HCT116 (cell line): ENCODE measurements around the gene HRH4. TPM values are rescaled to one million over a fixed set of nuclear protein-coding genes. Genes with fewer than 3 reads are reported as not detected.

Source experiments
- ATAC-seq: fragments of 200-7000 bp; cut with Tn5 transposase; 2 replicates; pipeline ENCODE4 v1.9.1; 2020; ENCODE audit warnings: mild to moderate bottlenecking, moderate library complexity
- BruUV-seq: library from RNA; stranded (reverse); fragments of 400-500 nt; replicated peaks from 2 replicates; lab custom pipeline; 2021; lab: Mats Ljungman, UMichigan
- CTCF ChIA-PET: fragments of 300-600 bp; sonication (Branson Sonifier 250); formaldehyde crosslinking; loops from one replicate; lab custom pipeline; 2021; ENCODE audit warnings: antibody characterized with exemption; lab: Charles Lee
- POLR2A ChIA-PET: fragments of 300-600, 350-600 bp; sonication (Branson Sonifier 250); formaldehyde crosslinking; loops from one replicate; lab custom pipeline; 2021; ENCODE audit warnings: antibody characterized with exemption; lab: Charles Lee
- RAD21 ChIA-PET, 2 experiments: fragments of 300-600 bp; sonication (Branson Sonifier 250); formaldehyde crosslinking; loops; one replicate each; lab custom pipeline; 2023; ENCODE audit warnings: low total read pairs in 2 of 2; ENCODE audit not compliant: uncharacterized antibody in 2 of 2, unreplicated experiment in 2 of 2, low non-redundant PET in 1 of 2; lab: Charles Lee
- DNase-seq: peaks from one replicate; pipeline ENCODE4 v3.0.0-alpha.2; 2010; ENCODE audit warnings: low read depth, low spot score
- H2AFZ ChIP-seq: fragments of 200-600 bp; shearing (Covaris generic), sonication (generic); 2 replicates; pipeline ENCODE4 v1.6.1; 2017; ENCODE audit warnings: low read depth, mixed run types, mixed read lengths, antibody characterized with exemption, low read length; ENCODE audit not compliant: poor library complexity, severe bottlenecking
- H3K27ac ChIP-seq: 2 replicates; pipeline ENCODE4 v1.5.1; 2012; ENCODE audit warnings: low read depth, low read length
- H3K27me3 ChIP-seq: fragments of 200-600 bp; sonication (generic); 2 replicates; pipeline ENCODE4 v1.6.1; 2016; ENCODE audit warnings: mixed run types, low read length, mixed read lengths; ENCODE audit not compliant: insufficient read depth
- H3K36me3 ChIP-seq, 2 experiments: fragments of 200-500 bp in 1 of 2; fragments of 200-600 bp in 1 of 2; sonication (Bioruptor generic) in 1 of 2; sonication (generic) in 1 of 2; 2 replicates each; pipeline versions ENCODE4 v1.5.1 to v1.6.1; 2014 to 2016; ENCODE audit warnings: low read length in 2 of 2, inconsistent platforms in 1 of 2, mixed read lengths in 1 of 2, mixed run types in 1 of 2; ENCODE audit not compliant: insufficient read depth in 2 of 2, control insufficient read depth in 1 of 2
- H3K4me1 ChIP-seq, 2 experiments: fragments of 200-600 bp in 1 of 2; sonication (generic) in 1 of 2; 2 replicates each; pipeline versions ENCODE4 v1.5.1 to v1.6.1; 2012 to 2017; ENCODE audit warnings: low read length in 2 of 2, inconsistent platforms in 1 of 2, mild to moderate bottlenecking in 1 of 2, mixed read lengths in 1 of 2, mixed run types in 1 of 2, moderate library complexity in 1 of 2; ENCODE audit not compliant: insufficient read depth in 2 of 2, control insufficient read depth in 1 of 2
- H3K4me2 ChIP-seq: fragments of 200-600 bp; sonication (generic); 2 replicates; pipeline ENCODE4 v1.6.1; 2017; ENCODE audit warnings: mixed run types, low read length, mixed read lengths
- H3K4me3 ChIP-seq, 2 experiments: fragments of 200-600 bp in 1 of 2; sonication (generic) in 1 of 2; replicated peaks in 1 of 2; 2 replicates each; pipeline ENCODE4 v1.5.1; 2011 to 2016; ENCODE audit warnings: low read length in 2 of 2, control low read depth in 1 of 2, low read depth in 1 of 2, mild to moderate bottlenecking in 1 of 2, mixed read lengths in 1 of 2, mixed run types in 1 of 2
- H3K79me2 ChIP-seq: fragments of 200-600 bp; sonication (generic); 2 replicates; pipeline ENCODE4 v1.6.1; 2017; ENCODE audit warnings: mild to moderate bottlenecking, mixed run types, low read length, moderate library complexity, mixed read lengths; ENCODE audit not compliant: insufficient read depth
- H3K9ac ChIP-seq: fragments of 200-600 bp; sonication (generic); 2 replicates; pipeline ENCODE4 v1.6.1; 2016; ENCODE audit warnings: low read length, mixed read lengths
- H3K9me2 ChIP-seq: fragments of 200-600 bp; sonication (generic), shearing (Covaris generic); 2 replicates; pipeline ENCODE4 v1.6.1; 2017; ENCODE audit warnings: mixed run types, mild to moderate bottlenecking, moderate library complexity; ENCODE audit not compliant: insufficient read depth
- H3K9me3 ChIP-seq, 2 experiments: fragments of 200-500 bp in 1 of 2; fragments of 200-600 bp in 1 of 2; sonication (Bioruptor generic) in 1 of 2; sonication (generic) in 1 of 2; 2 replicates each; pipeline ENCODE4 v1.6.1; 2014 to 2017; ENCODE audit warnings: low read length in 2 of 2, mixed read lengths in 2 of 2, inconsistent platforms in 1 of 2, low read depth in 1 of 2, mild to moderate bottlenecking in 1 of 2, mixed run types in 1 of 2, moderate library complexity in 1 of 2; ENCODE audit not compliant: control insufficient read depth in 1 of 2, insufficient read depth in 1 of 2
- H4K20me1 ChIP-seq: fragments of 200-600 bp; sonication (generic), shearing (Covaris generic); 2 replicates; pipeline ENCODE4 v1.6.1; 2017; ENCODE audit warnings: mixed run types, mild to moderate bottlenecking, moderate library complexity; ENCODE audit not compliant: insufficient read depth
- EGR1 ChIP-seq: IDR thresholded peaks from 2 replicates; pipeline ENCODE4 v1.6.1; 2012; ENCODE audit warnings: low read depth
- ELF1 ChIP-seq: IDR thresholded peaks from 2 replicates; pipeline ENCODE4 v1.6.1; 2012; ENCODE audit warnings: low read depth, borderline replicate concordance
- EZH2 ChIP-seq: fragments of 200-600 bp; sonication (generic); IDR thresholded peaks from 2 replicates; pipeline ENCODE4 v1.6.1; 2017; ENCODE audit warnings: antibody characterized with exemption, mixed run types
- FOSL1 ChIP-seq: IDR thresholded peaks from 2 replicates; pipeline ENCODE4 v1.6.1; 2012; ENCODE audit warnings: low read depth
- JUND ChIP-seq: IDR thresholded peaks from 2 replicates; pipeline ENCODE4 v1.6.1; 2012
- POLR2AphosphoS5 ChIP-seq: IDR thresholded peaks from 2 replicates; pipeline ENCODE4 v1.6.1; 2011; ENCODE audit warnings: mild to moderate bottlenecking, low read depth, low read length, moderate library complexity
- RAD21 ChIP-seq: IDR thresholded peaks from 2 replicates; pipeline ENCODE4 v1.6.1; 2012; ENCODE audit warnings: low read depth, mild to moderate bottlenecking
- SIN3A ChIP-seq: IDR thresholded peaks from 2 replicates; pipeline ENCODE4 v1.6.1; 2012; ENCODE audit warnings: low read depth
- SRF ChIP-seq: IDR thresholded peaks from 2 replicates; pipeline ENCODE4 v1.6.1; 2012; ENCODE audit warnings: low read depth
- TCF7L2 ChIP-seq: IDR thresholded peaks from 2 replicates; pipeline ENCODE4 v1.7.0; 2011; ENCODE audit warnings: borderline replicate concordance, inconsistent platforms; ENCODE audit not compliant: insufficient read depth, insufficient read length; ENCODE audit errors: extremely low read depth
- YY1 ChIP-seq: IDR thresholded peaks from 2 replicates; pipeline ENCODE4 v1.6.1; 2011; ENCODE audit warnings: low read length, low read depth, moderate library complexity, mild to moderate bottlenecking; ENCODE audit not compliant: insufficient replicate concordance; ENCODE audit errors: extremely low read depth
- ZFX ChIP-seq: fragments of 450-650 bp; IDR thresholded peaks from 2 replicates; pipeline ENCODE4 v1.6.1; 2017
- ZNF274 ChIP-seq: fragments of 200-500 bp; sonication (Bioruptor generic); IDR thresholded peaks from 2 replicates; pipeline ENCODE4 v1.6.1; 2014; ENCODE audit warnings: mild to moderate bottlenecking, low read depth, low read length, inconsistent platforms
- intact Hi-C: fragments of 100-400 bp; cut with micrococcal nuclease; formaldehyde crosslinking; loops from 2 replicates; pipeline ENCODE4 v1.10.0; 2022
- total RNA-seq: library from RNA; stranded (reverse); gene quantifications from one replicate; pipeline ENCODE4 v1.2.1, GENCODE V29; 2021; ENCODE audit not compliant: unreplicated experiment
- TF ChIP-seq, protein P1 (sequence below): IDR thresholded peaks from 2 replicates; pipeline ENCODE4 v1.6.1; 2011; ENCODE audit warnings: mild to moderate bottlenecking, low read length, moderate library complexity; ENCODE audit not compliant: insufficient replicate concordance; ENCODE audit errors: extremely low read depth
- TF ChIP-seq, protein P2 (sequence below): IDR thresholded peaks from 2 replicates; pipeline ENCODE4 v1.6.1; 2012
- TF ChIP-seq, protein P3 (sequence below), 3 experiments: fragments of 200-600 bp in 1 of 3; sonication (generic) in 1 of 3; IDR thresholded peaks in 2 of 3; conservative IDR thresholded peaks in 1 of 3; 2 replicates each; pipeline ENCODE4 v1.5.1; 2012 to 2017; ENCODE audit warnings: low read depth in 2 of 3, low read length in 2 of 3, antibody characterized with exemption in 1 of 3, borderline replicate concordance in 1 of 3, control low read depth in 1 of 3, mild to moderate bottlenecking in 1 of 3, mixed read lengths in 1 of 3, mixed run types in 1 of 3, moderate library complexity in 1 of 3; ENCODE audit not compliant: insufficient read depth in 1 of 3

HRH4 gene
- total RNA-seq, 1 experiment from 2014 or later: not detected

DNA sequence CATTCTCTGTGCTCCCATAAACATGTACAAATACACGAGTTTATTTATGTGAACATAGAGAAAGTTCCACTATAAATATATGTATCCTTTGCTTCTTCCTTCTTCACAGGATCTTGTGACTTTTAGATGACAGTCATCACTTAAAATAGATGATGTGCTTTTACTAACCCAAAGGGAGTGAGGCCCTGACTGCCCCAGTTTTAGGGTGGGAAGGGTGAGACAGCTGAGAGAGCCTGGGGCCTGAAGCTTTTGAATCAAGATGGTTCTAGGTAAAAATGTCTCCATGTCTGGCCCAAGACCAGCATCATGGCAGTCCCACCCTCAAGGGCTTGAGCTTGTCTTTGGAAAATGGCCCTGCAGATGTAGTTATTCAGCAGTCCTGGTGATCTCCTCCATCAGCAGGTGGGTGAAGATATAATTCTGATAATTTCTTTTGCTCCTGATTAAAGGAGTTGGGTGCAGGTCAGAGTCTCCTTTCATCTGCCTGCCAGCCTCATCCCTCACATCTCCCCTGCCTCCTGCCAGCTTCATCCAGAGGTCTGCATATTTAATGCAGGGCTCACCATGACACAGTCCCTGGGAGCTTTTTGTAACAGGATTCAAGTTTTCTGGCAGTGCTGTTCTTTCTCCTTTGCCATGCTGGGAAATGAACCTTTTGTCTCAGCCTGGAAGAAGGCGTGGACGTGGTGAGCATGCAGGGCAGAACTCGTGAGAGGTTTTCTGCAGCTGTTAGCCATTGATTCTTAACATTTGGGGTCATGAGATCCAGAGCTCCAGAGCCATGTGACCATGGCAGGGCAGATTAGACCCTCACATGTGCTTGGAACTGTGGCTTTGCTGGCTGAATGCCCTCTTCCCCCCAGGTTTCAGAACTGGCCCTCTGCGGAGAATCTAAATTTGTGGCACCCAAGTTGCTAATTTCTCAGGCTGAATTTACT is 2.7 kb downstream of the HRH4 start:
- RAD21 ChIA-PET: no interaction called here
- CTCF ChIA-PET: interaction anchor here (1.0 kb wide), 1 partner anchor 26 kb away, joined by 3 read pairs; no protein-coding TSS in a partner anchor
- Histone ChIP-seq H3K27ac (no peak overlapping the region), H3K9ac (no peak overlapping the region), H3K36me3 (no peaks in the 10 kb centered on the region), H3K4me3 (no peak overlapping the region), H4K20me1 (no peaks in the 10 kb centered on the region), H3K9me2 (no peaks in the 10 kb centered on the region), H3K79me2 (no peaks in the 10 kb centered on the region), H3K4me2 (no peak overlapping the region)
- no peak for ATAC-seq
- no TSS peak for BruUV-seq
- intact Hi-C loops: no loop called here
- no peak for TF ChIP-seq TCF7L2
- no peak for TF ChIP-seq EGR1
- no peak for TF ChIP-seq RAD21
- TF ChIP-seq, all 23 proteins: peak for 0
- no peaks in the 10 kb centered on the region for H3K27me3 ChIP-seq
- no peak overlapping the region for H2AFZ ChIP-seq
- no peaks in the 10 kb centered on the region for H3K4me1 ChIP-seq
- no peaks in the 10 kb centered on the region for H3K9me3 ChIP-seq
- POLR2A ChIA-PET: no interaction called here
- no peak for DNase-seq

DNA sequence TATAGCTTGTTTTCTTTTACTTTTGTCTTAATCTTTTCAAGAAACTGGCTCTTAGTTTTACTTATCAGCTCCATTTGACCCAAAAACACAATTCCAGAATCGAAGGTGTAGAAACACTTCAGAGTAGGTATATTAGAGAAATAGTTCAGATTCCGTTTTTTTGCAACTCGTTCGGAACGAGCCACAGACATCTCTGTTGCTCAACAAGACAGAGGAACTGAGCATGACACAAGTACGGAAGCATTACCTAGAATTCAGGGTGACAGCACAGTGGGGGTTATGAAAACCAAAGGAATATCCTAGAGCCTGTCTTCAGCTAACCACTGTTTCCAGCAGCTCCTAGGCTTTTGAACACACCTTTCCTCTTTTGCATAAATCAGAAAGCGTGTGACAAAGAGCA is 5.0 kb downstream of the HRH4 start:
- Histone ChIP-seq H3K9ac (no peak overlapping the region), H3K9me3 (no peaks in the 10 kb centered on the region), H3K27ac (no peak overlapping the region), H3K27me3 (no peaks in the 10 kb centered on the region), H3K36me3 (no peaks in the 10 kb centered on the region), H3K4me1 (no peaks in the 10 kb centered on the region), H4K20me1 (no peaks in the 10 kb centered on the region), H2AFZ (no peak overlapping the region), H3K4me2 (no peak overlapping the region), H3K4me3 (no peak overlapping the region), H3K79me2 (no peaks in the 10 kb centered on the region), H3K9me2 (no peaks in the 10 kb centered on the region)
- BruUV-seq: no TSS peak
- intact Hi-C loops: no loop called here
- POLR2A ChIA-PET: no interaction called here
- ATAC-seq: no peak
- CTCF ChIA-PET: no interaction called here
- RAD21 ChIA-PET: no interaction called here
- DNase-seq: no peak
- no peak for TF ChIP-seq EZH2
- TF ChIP-seq, protein P1, sequence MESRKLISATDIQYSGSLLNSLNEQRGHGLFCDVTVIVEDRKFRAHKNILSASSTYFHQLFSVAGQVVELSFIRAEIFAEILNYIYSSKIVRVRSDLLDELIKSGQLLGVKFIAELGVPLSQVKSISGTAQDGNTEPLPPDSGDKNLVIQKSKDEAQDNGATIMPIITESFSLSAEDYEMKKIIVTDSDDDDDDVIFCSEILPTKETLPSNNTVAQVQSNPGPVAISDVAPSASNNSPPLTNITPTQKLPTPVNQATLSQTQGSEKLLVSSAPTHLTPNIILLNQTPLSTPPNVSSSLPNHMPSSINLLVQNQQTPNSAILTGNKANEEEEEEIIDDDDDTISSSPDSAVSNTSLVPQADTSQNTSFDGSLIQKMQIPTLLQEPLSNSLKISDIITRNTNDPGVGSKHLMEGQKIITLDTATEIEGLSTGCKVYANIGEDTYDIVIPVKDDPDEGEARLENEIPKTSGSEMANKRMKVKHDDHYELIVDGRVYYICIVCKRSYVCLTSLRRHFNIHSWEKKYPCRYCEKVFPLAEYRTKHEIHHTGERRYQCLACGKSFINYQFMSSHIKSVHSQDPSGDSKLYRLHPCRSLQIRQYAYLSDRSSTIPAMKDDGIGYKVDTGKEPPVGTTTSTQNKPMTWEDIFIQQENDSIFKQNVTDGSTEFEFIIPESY: no peak
- TF ChIP-seq SIN3A: no peak
- TF ChIP-seq JUND: no peak
- TF ChIP-seq ELF1: no peak
- TF ChIP-seq ZFX: no peak
- TF ChIP-seq FOSL1: no peak
- TF ChIP-seq, protein P2, sequence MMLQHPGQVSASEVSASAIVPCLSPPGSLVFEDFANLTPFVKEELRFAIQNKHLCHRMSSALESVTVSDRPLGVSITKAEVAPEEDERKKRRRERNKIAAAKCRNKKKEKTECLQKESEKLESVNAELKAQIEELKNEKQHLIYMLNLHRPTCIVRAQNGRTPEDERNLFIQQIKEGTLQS: no peak
- no peak for TF ChIP-seq SRF
- no peak for TF ChIP-seq POLR2AphosphoS5
- TF ChIP-seq, protein P3, sequence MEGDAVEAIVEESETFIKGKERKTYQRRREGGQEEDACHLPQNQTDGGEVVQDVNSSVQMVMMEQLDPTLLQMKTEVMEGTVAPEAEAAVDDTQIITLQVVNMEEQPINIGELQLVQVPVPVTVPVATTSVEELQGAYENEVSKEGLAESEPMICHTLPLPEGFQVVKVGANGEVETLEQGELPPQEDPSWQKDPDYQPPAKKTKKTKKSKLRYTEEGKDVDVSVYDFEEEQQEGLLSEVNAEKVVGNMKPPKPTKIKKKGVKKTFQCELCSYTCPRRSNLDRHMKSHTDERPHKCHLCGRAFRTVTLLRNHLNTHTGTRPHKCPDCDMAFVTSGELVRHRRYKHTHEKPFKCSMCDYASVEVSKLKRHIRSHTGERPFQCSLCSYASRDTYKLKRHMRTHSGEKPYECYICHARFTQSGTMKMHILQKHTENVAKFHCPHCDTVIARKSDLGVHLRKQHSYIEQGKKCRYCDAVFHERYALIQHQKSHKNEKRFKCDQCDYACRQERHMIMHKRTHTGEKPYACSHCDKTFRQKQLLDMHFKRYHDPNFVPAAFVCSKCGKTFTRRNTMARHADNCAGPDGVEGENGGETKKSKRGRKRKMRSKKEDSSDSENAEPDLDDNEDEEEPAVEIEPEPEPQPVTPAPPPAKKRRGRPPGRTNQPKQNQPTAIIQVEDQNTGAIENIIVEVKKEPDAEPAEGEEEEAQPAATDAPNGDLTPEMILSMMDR (IDR thresholded peaks at IDR 0.05 in 2 of 3, conservative IDR thresholded peaks at IDR 0.05 in 1 of 3; ENCODE audit: borderline replicate concordance in 1 of 3, insufficient read depth in 1 of 3, low read depth in 2 of 3, low read length in 2 of 3): no peak
- no peak for TF ChIP-seq YY1
- no peak for TF ChIP-seq ZNF274
